MCF 10A (cell line): ENCODE measurements around the gene IL17C. TPM values are rescaled to one million over a fixed set of nuclear protein-coding genes. Genes with fewer than 3 reads are reported as not detected.

Experiments used
- BruUV-seq: library from RNA; stranded (reverse); fragments of 400-500 nt; replicated peaks from 2 replicates; lab custom pipeline; 2021; lab: Mats Ljungman, UMichigan
- CTCF ChIA-PET: fragments of 300-600 bp; sonication (Branson Sonifier 250); formaldehyde crosslinking; extraction: SDS; loops from one replicate; lab custom pipeline; 2021; ENCODE audit warnings: antibody characterized with exemption, inconsistent platforms; lab: Yijun Ruan, JAX
- POLR2A ChIA-PET: fragments of 300-600, 350-650 bp; sonication (Branson Sonifier 250); formaldehyde crosslinking; extraction: SDS; loops from one replicate; lab custom pipeline; 2020; ENCODE audit warnings: antibody characterized with exemption, inconsistent platforms; lab: Yijun Ruan, JAX
- DNase-seq: peaks from one replicate; pipeline ENCODE4 v3.0.0-alpha.2; 2018; ENCODE audit not compliant: unreplicated experiment
- H3K27ac Mint-ChIP-seq: one replicate; pipeline ENCODE4 v1.8.0; 2022; ENCODE audit warnings: mild to moderate bottlenecking, low read depth, mixed read lengths; ENCODE audit not compliant: unreplicated experiment
- H3K27me3 Mint-ChIP-seq: one replicate; pipeline ENCODE4 v1.8.0; 2022; ENCODE audit warnings: mixed read lengths; ENCODE audit not compliant: insufficient read depth, unreplicated experiment
- H3K36me3 Mint-ChIP-seq: one replicate; pipeline ENCODE4 v1.8.0; 2022; ENCODE audit warnings: mild to moderate bottlenecking, moderate library complexity, mixed read lengths; ENCODE audit not compliant: insufficient read depth, unreplicated experiment
- H3K4me1 Mint-ChIP-seq: one replicate; pipeline ENCODE4 v1.8.0; 2022; ENCODE audit warnings: mixed read lengths; ENCODE audit not compliant: insufficient read depth, unreplicated experiment
- H3K4me3 Mint-ChIP-seq: one replicate; pipeline ENCODE4 v1.8.0; 2022; ENCODE audit warnings: mild to moderate bottlenecking, moderate library complexity, mixed read lengths; ENCODE audit not compliant: unreplicated experiment
- H3K9me3 Mint-ChIP-seq: one replicate; pipeline ENCODE4 v1.8.0; 2022; ENCODE audit warnings: mixed read lengths; ENCODE audit not compliant: unreplicated experiment
- CTCF ChIP-seq: fragments of 200-600 bp; IDR thresholded peaks from one replicate; pipeline ENCODE4 v1.8.0; 2022; ENCODE audit warnings: antibody characterized with exemption, mild to moderate bottlenecking; ENCODE audit not compliant: unreplicated experiment
- intact Hi-C: fragments of 100-400 bp; cut with micrococcal nuclease; formaldehyde crosslinking; loops from 2 replicates; pipeline ENCODE4 v1.14.1; 2022
- total RNA-seq: library from RNA; stranded (reverse); gene quantifications from 2 replicates; pipeline ENCODE4 v1.2.3, GENCODE V29; 2022

The IL17C gene
- total RNA-seq, 1 experiment from 2014 or later, result not detected

- CTCF ChIA-PET, result interaction anchor here (0.6 kb wide), 1 partner anchor 71 kb away, joined by 5 read pairs; no protein-coding TSS in a partner anchor
- peak; percentile 35 for DNase-seq
- H3K27me3 Mint-ChIP-seq, result no peaks in the 10 kb centered on the region
- intact Hi-C loops, result no loop called here
- no peak for TF ChIP-seq CTCF
- peaks cover 37% of the 10 kb centered on the region for H3K36me3 Mint-ChIP-seq
- H3K9me3 Mint-ChIP-seq, result no peaks in the 10 kb centered on the region
- H3K27ac Mint-ChIP-seq, result no peak overlapping the region
- BruUV-seq, result no TSS peak
- POLR2A ChIA-PET, result interaction anchor here (0.6 to 1.2 kb wide), 2 partner anchors 13 to 419 kb away, joined by 3 to 4 read pairs; no protein-coding TSS in a partner anchor
- no peak overlapping the region for H3K4me3 Mint-ChIP-seq
- peaks cover 16% of the 10 kb centered on the region for H3K4me1 Mint-ChIP-seq
Observed at GRCh38 chr16:88633684-88634140, 4.7 kb upstream of the IL17C start.

- POLR2A ChIA-PET, result no interaction called here
- H3K36me3 Mint-ChIP-seq, result peaks cover 34% of the 10 kb centered on the region
- no TSS peak for BruUV-seq
- intact Hi-C loops, result no loop called here
- CTCF ChIA-PET, result no interaction called here
- H3K4me1 Mint-ChIP-seq, result peaks cover 16% of the 10 kb centered on the region
- peak; percentile 70 for DNase-seq
- no peak for TF ChIP-seq CTCF
- no peak overlapping the region for H3K27ac Mint-ChIP-seq
- no peaks in the 10 kb centered on the region for H3K9me3 Mint-ChIP-seq
- H3K4me3 Mint-ChIP-seq, result peak overlapping the region; percentile 50
- H3K27me3 Mint-ChIP-seq, result no peaks in the 10 kb centered on the region
Observed at GRCh38 chr16:88634141-88634993, 4.0 kb upstream of the IL17C start.

- H3K4me3 Mint-ChIP-seq, result peak overlapping the region; percentile 50
- H3K27ac Mint-ChIP-seq, result no peak overlapping the region
- peaks cover 5% of the 10 kb centered on the region for H3K27me3 Mint-ChIP-seq
- ChIA-PET POLR2A (no interaction called here), CTCF (no interaction called here)
- intact Hi-C loops, result no loop called here
- no peaks in the 10 kb centered on the region for H3K9me3 Mint-ChIP-seq
- peaks cover 16% of the 10 kb centered on the region for H3K4me1 Mint-ChIP-seq
- no TSS peak for BruUV-seq
- H3K36me3 Mint-ChIP-seq, result peaks cover 34% of the 10 kb centered on the region
- no peak for TF ChIP-seq CTCF
- peak; percentile 26 for DNase-seq
Observed at GRCh38 chr16:88634994-88635670, 3.2 kb upstream of the IL17C start.

- intact Hi-C loops, result no loop called here
- Mint-ChIP-seq H3K36me3 (peaks cover 33% of the 10 kb centered on the region), H3K27ac (no peak overlapping the region), H3K4me1 (peaks cover 16% of the 10 kb centered on the region), H3K4me3 (no peak overlapping the region), H3K9me3 (no peaks in the 10 kb centered on the region), H3K27me3 (peaks cover 11% of the 10 kb centered on the region)
- POLR2A ChIA-PET, result no interaction called here
- CTCF ChIA-PET, result no interaction called here
- TF ChIP-seq CTCF, result no peak
- no TSS peak for BruUV-seq
- no peak for DNase-seq
Observed at GRCh38 chr16:88635671-88636319, 2.6 kb upstream of the IL17C start.
